HG02981 (cell line): ENCODE measurements around the gene SLC9A1.
"Not testable (repeated sequence)": the region's sequence is repeated elsewhere in the genome, so short reads cannot be mapped to it uniquely, and the experiment has no call there.

ENCODE experiments used
- ATAC-seq: cut with Tn5 transposase; IDR thresholded peaks from one replicate; pipeline ENCODE4 v1.9.1; 2021; ENCODE audit warnings: mild to moderate bottlenecking, moderate library complexity; ENCODE audit not compliant: unreplicated experiment

Gene SLC9A1

DNA sequence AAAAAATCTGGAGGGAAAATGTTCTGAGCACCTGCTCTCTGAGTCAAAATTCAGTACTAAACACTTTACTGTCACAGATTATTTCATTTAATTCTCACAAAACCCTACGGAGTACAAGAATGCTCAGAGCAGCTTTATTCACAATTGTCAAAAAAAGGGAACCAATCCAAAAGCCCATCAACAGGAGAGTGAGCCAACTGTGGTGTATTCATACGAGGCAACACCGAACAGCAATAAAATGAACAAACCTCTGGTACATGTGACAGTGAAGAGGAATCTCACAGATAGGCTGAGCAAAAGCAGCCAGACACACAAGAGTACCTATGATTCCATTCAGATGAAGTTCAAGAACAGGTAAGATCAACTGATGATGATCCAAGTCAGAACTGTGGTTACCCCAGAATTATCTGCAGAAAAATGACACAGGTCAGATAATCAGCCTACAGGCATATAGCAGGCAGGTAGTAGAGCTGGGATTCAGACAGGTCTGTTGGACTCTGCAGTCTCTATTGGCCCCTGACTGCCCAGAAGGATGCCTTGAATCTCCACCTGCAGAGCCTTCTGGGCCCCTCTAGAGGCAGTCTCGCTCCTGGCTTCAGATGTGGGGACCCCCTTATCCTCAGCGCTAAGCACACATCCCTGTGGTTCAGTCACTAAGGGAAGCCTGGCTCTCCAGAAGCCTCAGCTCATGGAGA, 19.2 kb downstream of the SLC9A1 start:
- no peak for ATAC-seq

DNA sequence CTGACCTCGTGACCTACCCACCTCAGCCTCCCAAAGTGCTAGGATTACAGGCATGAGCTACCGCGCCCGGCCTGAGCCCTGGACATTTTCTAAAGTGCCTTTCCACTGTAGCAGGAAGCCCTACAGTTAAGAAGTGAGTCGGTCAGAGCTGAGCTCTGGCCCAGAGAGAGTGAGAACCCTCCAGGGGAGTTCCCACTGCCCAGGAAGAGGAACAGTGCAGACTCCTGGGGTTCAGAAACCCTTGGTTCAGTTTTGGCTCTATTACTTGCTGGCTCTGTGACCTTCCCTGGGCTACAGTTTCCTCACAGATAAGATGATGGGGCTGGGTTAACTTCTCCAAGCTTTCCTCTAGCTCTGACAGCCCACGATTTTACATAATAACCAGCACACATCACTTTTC, 20.9 kb downstream of the SLC9A1 start:
- no peak for ATAC-seq

DNA sequence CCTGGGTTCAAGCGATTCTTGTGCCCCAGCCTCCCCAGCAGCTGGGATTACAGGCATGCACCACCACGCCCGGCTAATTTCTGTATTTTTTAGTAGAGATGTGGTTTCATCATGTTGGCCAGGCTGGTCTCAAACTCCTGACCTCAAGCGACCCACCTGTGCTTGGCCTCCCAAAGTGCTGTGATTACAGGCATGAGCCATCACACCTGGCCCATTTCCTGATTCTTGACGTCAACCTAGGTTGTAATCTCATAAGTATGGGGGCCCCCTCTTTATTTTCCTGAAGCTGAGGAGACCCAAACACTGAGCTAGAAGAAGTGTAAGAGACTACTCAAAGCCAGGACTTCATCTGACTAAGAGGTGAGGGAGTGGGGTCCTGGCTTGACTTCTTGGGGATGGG, 21.8 kb downstream of the SLC9A1 start:
- ATAC-seq = no peak

DNA sequence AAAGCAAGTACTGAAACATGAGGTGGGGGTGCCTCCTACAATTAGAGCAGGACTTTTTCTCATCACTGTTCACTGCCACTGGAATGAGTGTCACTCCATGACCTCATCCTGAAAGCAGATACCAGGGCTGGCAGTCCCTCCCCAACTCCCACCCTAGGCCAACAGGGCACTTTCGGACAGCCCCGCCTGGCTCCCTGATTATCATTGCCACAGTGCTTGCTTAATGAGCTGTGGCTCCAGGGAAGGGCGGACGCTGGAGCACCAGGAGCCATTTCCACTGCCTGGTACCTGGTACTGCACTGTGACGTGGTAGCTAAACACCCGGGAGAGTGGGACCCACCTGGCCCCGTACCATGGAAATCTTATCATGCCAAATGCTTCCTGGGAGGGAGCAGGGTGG, 22.3 kb downstream of the SLC9A1 start:
- ATAC-seq = no peak

DNA sequence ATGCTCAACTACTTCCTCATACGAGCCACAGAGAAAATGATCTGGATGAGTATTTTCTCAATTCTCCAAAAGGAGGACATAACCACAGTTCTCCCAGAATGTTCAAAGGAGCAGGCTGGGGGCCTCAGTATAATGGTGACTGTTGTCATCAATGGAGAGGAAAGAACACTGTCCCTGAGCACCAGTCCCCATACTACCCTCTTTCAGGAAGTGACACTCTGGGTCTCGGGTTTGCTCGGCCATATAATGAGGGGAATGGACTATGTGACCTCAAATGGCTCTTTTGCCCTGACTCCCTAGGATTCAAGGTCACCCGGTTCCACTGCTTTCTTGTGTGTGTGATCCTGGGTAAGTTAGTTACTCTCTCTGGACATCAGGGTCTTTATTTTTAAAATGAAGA, 22.8 kb downstream of the SLC9A1 start:
- ATAC-seq = no peak

DNA sequence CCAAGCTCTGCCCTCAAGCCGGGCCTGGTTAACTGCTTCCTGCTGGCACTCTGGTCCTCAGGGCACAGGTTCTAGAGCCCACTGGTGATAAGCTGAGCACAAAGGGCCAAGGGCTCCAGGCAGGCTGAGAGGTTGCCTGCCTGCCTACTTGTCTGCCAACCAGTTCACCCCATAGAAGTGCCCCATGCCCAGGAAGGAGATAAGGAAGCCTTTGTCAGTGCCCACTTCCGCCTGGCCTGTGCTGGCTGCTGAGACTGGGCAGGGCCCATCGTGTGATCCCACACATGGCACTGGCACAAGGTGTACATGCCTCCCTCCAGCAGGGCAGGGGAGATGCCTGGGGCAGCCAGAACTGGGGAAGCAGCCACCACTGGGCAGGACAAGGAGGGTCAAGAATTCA, 24.1 kb downstream of the SLC9A1 start:
- ATAC-seq = no peak

DNA sequence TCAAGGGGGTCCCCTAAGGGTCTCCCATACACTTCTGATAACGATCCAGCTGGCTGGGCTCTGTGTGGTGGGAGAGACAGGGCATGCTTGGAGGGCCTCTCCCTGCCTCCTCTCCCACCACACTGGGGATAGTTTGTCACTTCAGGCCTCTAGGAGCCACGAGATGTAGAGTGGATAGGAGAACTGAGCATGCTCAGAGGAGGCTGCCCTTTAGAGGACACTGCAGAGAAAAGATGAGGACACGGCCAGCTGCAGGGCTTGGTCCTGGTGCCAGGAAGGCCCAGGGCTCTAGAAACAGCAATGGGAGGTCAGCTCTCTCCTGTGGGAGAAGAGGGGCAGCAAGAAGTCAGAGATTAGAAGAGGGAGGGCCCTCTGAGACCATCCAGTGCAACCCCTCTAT, 25.7 kb downstream of the SLC9A1 start:
- ATAC-seq = no peak

DNA sequence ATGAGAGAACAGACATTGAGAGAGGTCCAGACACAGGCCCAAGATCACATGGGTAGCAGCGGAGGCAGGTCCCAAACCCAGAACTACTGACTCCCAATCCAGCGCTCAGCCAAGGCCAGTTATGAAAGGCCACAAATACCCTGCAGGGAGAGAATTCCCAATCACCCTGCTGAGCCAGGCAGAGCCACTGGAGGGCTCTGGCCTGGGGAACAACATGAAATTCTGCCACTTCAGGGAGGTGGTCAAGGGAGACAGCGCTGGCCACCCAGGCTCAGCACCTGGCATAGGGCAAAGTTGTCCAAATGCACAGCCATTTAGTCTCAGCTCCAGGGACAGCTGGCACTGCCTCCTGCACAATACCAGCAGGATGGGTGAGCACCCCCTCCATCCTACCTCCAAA, 27.5 kb downstream of the SLC9A1 start:
- no peak for ATAC-seq

DNA sequence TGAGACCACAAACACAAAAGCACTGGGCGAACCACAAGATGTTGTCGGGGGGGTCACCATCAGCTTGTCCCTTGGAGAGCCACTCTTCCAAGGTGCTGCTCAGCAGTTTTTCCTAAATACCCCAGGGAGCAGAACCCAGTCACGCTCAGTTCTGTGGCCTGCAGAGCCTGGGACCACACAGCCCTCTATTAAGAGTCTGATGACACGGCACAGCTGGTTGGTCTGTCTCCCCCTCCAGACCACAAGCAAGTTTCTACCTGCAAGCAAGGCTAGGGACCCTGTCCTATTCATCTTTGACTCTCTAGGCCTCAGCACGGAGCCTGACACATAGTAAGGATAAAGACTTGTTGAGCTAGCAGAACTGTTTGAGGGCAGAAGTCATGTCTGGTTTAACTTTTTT, 28.5 kb downstream of the SLC9A1 start:
- ATAC-seq = no peak

DNA sequence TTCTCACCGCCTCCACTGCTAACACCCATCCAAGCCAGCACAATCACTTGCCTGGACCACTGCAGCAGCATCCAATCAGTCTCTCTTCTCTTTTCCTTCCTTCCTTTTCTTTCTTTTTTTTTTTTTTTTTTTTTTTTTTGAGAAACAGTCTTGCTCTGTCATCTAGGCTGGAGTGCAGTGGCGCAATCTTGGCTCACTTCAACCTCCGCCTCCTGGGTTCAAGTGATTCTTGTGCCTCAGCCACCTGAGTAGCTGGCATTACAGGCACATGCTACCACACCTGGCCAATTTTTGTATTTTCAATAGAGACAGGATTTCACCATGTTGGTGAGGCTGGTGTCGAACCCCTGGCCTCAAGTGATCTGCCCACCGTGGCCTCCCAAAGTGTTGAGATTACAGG, 29.8 kb downstream of the SLC9A1 start:
- ATAC-seq = not testable (repeated sequence)

DNA sequence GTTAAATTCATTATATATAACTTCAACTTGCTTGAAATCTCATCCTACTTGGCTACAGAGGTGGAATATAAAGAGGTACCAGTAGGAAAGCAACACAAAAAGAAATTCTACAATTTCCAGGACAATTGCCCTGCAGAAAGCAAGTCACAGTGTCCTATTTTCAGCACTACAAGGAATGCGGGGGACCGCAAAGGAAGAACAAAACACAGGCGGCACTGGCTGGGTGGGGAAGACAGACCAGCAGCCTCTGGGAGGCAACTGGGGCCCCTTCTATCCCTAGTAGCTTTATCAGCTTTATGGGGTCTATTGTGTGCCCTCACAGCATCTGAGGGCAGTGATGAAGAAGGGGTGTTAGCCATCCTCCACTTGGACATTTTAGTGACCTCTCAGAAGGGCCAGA, 30.5 kb downstream of the SLC9A1 start:
- ATAC-seq = no peak

DNA sequence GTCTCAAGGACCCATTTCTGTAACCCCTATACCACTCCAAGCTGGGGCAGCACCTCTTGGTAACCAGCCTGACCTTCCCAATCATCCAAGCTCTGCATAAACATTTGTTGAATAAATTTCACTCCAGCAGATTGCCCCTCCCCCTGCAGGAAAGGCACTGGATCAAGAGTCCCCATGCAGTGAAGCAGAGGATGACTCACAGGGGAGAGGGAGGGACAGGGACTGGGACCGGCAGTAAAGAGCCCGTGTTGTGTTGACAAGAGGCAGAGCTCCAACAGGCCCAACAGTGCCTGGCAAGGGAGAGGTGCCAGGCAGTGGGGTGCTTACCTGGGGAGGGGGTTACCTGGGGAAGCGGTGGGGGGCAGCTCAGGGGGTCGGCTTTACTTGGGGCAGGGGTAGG, 32.3 kb downstream of the SLC9A1 start:
- ATAC-seq = no peak

DNA sequence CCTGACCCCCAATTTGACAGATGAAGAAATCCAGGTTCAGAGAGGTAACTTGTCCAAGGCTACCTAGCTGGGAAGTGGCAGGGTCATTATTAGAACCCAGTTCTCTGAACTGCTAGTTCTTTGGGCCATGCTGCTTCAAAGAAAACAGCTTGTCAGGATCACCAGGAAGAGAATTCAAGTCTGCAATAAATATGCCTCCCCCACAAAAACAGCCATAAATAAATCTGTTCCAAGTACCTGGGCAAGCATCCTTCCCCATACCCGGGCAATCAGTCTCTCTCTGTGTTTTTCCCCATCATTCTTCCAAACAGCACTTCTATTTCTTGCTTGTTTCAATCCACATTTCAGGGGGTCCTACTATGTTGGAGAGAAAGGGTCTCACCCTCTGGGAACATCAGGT, 34.1 kb downstream of the SLC9A1 start:
- no peak for ATAC-seq

DNA sequence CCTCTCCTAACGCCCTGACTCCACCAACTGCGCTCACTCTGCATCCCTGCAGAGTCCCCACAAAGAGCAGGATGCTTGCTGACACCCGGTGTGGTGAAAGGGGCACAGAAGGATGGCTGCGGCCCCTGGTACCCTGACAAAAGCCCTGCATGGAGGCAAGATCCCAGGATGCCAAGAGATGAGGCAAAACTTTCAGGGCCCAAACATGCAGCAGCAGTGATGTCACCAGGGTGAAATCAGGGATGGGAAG, 36.6 kb downstream of the SLC9A1 start:
- ATAC-seq = no peak

DNA sequence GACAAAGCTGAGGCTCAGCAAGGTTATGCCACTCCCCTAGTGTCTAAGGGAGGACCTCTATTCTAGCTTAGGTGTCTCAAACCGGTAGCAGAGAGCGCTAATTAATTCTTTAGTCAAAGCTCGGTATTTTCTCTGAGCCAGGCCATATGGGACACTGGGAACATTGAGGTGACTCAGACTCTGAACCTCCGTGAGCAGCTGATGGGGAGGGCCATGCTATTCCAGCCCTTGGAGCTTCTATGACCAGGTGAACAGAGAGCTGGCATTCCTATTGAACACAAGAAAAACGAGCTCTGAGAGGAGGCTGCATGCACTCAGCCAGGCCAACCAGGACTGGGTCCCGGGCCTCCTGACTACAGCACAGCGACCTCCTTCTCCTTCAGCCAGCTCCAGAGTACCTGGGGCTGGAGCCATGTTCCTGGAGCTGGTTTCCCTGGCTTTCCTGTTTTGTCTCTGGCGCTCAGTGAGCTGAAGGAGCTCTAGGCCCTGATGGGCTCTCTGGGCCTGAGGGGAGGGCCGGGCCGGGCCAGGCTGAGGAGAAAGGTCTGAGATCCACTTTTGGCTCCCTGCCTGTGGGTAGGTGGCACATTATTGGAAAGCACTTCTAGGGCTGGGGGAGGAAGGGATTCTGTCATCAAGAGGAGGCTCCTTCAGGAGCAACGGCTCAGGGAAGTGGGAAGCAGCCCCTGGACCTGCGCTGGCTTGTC, 37.0 kb downstream of the SLC9A1 start:
- ATAC-seq = no peak

DNA sequence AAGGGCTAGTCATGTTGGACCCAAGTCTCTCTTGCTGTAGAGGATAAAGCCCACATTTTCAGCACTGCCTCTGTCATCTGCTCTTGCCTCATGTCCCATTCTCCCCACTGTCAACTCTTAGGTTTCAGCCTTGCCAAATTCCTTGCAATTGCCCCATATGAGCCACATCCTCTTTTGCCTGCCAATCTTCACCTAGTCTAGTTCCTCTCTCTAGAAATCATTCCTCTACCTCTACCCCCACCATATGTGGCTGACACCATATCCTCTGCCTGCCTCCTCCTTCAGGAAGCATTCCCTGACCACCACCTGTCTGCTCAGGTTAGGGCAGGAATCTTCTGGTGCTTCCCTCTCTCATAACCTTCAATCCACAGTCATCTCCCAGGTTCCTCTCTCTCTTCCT, 38.2 kb downstream of the SLC9A1 start:
- no peak for ATAC-seq

DNA sequence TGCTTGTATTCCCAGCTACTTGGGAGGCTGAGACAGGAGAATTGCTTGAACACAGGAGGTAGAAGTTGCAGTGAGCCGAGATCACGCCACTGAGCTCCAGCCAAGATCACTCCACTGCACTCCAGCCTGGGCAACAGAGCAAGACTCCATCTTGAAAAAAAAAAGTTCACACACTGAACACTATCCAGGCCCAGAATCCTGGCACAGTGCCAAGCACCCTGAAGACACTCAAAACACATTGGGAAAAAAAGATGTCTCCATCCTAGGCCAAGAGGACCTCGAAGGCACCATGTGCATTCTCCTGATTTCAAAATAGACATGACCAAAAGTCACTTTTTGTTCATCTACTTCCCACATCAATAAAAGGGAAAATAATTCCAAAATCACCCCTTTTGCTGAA, 38.7 kb downstream of the SLC9A1 start:
- ATAC-seq = no peak

DNA sequence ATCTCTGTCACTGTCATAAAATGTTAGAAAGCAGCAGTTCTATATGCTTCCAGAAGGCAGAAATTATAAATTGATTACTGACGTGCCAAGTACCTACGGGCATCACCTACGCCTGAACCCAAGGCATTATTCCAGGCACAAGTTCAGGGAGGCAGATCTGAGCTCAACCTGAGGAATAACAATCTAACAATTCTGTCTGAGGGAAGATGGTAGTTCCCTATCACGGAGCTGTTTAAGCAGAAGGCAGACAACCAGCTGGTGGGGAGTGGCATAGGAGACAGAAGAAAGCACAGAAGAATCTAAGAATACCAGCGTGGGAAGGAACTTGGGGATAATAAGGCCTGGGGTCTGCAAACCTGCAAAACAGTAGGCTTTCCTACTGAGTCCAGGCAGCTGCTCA, 40.4 kb downstream of the SLC9A1 start:
- ATAC-seq = no peak

DNA sequence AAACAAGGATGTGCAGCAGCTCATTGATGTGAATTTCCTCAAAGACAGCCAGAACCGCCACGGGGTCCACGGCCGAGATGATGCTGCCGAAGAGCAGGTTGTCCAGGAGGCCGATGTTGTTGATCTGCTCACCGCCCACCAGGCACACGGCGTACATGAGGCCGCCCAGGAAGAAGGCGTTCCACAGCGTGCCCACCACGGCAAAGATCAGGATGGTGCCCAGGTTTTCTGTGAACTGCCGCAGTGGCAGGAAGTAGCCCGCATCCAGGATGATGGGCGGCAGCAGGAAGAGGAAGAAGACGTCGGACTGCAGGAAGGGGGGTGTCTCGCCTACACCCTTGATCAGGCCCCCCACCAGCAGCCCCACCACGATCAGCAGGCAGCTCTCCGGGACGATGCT, 41.1 kb downstream of the SLC9A1 start:
- no peak for ATAC-seq

DNA sequence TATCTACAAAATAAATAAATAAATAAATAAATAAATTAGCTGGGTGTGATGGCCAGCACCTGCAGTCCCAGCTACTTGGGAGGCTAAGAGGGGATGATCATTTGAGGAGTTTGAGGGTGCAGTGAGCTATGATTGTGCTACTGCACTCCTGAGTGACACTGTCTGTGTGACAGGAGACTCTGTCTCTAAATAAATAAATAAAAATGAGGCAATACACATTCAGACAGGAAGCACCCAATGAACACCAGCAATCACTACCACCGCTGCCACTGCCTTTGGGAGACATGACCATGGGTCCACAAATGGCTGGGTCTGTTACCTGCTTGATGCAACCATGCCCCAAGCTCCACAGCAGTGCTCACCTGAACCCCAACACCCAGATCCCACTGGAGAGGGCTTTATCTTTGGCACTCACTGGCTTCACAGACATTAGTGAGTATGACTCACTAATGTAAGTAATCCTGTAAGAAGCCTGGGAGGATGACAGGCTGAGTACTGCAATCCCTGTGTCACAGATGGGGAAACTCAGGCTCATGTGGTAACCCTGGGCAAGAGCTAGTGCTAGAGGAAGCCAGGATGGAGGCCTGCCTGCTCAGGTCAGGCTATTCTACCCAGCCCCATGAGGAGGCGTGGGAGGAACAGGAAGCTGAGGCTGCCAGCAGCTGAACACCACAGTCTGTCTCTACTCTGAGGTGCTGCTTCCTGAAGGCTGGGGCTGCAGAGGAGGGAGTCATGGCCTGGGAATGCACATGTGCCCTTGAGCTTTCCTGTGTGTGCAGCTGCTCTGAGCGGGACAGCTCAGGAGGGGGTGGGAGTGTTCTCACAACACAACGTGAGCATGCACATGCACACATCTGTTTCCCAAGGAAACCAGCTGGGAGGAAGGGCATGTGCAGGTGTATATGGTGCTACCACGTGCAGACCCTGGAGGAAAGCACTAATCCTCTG, 43.0 kb downstream of the SLC9A1 start:
- peak; percentile 70 for ATAC-seq

DNA sequence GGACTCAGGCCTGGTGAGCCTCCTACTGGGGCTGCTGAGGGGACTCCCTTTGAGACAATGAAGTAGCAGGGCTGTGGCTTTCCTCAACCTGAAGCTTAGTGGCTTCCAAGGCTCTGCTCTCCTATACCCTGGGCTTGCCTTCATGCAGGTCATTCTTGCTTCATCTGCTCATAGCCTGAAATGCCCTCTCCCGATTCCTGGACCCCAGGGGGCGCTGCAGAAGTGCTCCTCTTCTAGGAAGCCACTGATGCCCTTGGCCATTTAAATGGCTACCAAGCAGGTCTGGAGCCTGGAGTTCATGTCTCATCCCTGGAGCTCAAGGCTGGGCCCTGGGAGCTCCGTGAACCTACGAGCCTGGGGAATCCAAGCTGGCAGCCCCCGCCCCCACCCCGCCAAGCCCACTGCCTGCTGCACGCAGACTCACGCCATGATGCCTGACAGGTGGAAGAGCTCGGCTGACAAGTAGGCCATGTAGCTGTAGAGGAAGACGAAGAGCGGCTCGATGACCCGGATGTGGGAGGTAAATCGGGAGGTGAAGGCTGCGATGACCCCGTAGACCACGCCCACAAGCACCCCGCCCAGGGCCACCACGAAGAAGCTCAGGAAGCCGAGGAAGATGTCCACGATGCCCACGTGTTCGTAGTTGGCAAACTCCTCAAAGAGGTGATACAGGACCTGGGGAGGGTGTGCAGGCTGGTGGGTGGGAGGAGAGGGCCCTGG, 45.7 kb downstream of the SLC9A1 start:
- ATAC-seq = no peak
